OCI-LY7 (cell line): ENCODE results near the gene AMIGO1. TPM values are rescaled to one million over a fixed set of nuclear protein-coding genes. Genes with fewer than 3 reads are reported as not detected.

Experiments
- BruUV-seq: library from RNA; stranded (reverse); fragments of 400-500 nt; replicated peaks from 2 replicates; lab custom pipeline; 2021; lab: Mats Ljungman, UMichigan
- CTCF ChIA-PET: fragments of 300-600 bp; sonication (Branson Sonifier 250); formaldehyde crosslinking; loops from one replicate; lab custom pipeline; 2022; ENCODE audit warnings: antibody characterized with exemption; ENCODE audit not compliant: unreplicated experiment; lab: Charles Lee
- POLR2A ChIA-PET: fragments of 300-600 bp; sonication (Branson Sonifier 250); formaldehyde crosslinking; loops from one replicate; lab custom pipeline; 2022; ENCODE audit warnings: antibody characterized with exemption; lab: Charles Lee
- DNase-seq: peaks from one replicate; pipeline ENCODE4 v3.0.0-alpha.2; 2015; ENCODE audit warnings: low spot score
- H2AFZ ChIP-seq: fragments of 200-600 bp; sonication (generic), shearing (Covaris generic); 2 replicates; pipeline ENCODE4 v1.6.1; 2014; ENCODE audit warnings: mild to moderate bottlenecking, antibody characterized with exemption, low read length, moderate library complexity
- H3K27ac ChIP-seq: fragments of 200-600 bp; sonication (generic); 2 replicates; pipeline ENCODE4 v1.5.1; 2014; ENCODE audit warnings: mixed run types, low read depth, mild to moderate bottlenecking, moderate library complexity, low read length, inconsistent platforms; ENCODE audit not compliant: poor library complexity, severe bottlenecking
- H3K36me3 ChIP-seq: fragments of 200-600 bp; sonication (generic); 2 replicates; pipeline ENCODE4 v1.6.1; 2014; ENCODE audit warnings: mild to moderate bottlenecking, antibody characterized with exemption, low read length, moderate library complexity, mixed read lengths; ENCODE audit not compliant: insufficient read depth
- H3K4me1 ChIP-seq: fragments of 200-600 bp; sonication (generic); 2 replicates; pipeline ENCODE4 v1.5.1; 2014; ENCODE audit warnings: mild to moderate bottlenecking, low read length; ENCODE audit not compliant: insufficient read depth, poor library complexity, severe bottlenecking
- H3K4me2 ChIP-seq: fragments of 200-600 bp; sonication (generic); 2 replicates; pipeline ENCODE4 v1.6.1; 2014; ENCODE audit warnings: mild to moderate bottlenecking, low read length
- H3K4me3 ChIP-seq: fragments of 200-600 bp; sonication (generic); 2 replicates; pipeline ENCODE4 v1.5.1; 2014; ENCODE audit warnings: mild to moderate bottlenecking, low read depth, low read length; ENCODE audit not compliant: poor library complexity, severe bottlenecking
- H3K79me2 ChIP-seq: fragments of 200-600 bp; sonication (generic); 2 replicates; pipeline ENCODE4 v1.6.1; 2016; ENCODE audit warnings: low read depth, mild to moderate bottlenecking, low read length, moderate library complexity, mixed read lengths; ENCODE audit not compliant: insufficient read depth
- H3K9me2 ChIP-seq: fragments of 200-600 bp; sonication (generic); 2 replicates; pipeline ENCODE4 v1.6.1; 2016; ENCODE audit warnings: mild to moderate bottlenecking, low read length, mixed read lengths; ENCODE audit not compliant: insufficient read depth
- H3K9me3 ChIP-seq: fragments of 200-600 bp; sonication (generic); 2 replicates; pipeline ENCODE4 v1.6.1; 2014; ENCODE audit warnings: mild to moderate bottlenecking, mixed run types, low read length, mixed read lengths
- H4K20me1 ChIP-seq: fragments of 200-600 bp; sonication (generic); 2 replicates; pipeline ENCODE4 v1.6.1; 2014; ENCODE audit warnings: mild to moderate bottlenecking, antibody characterized with exemption, low read length, moderate library complexity, mixed read lengths; ENCODE audit not compliant: insufficient read depth
- CTCF ChIP-seq: fragments of 200-600 bp; sonication (generic); conservative IDR thresholded peaks from 2 replicates; pipeline ENCODE4 v1.5.1; 2014; ENCODE audit warnings: mild to moderate bottlenecking, antibody characterized with exemption, low read length, moderate library complexity, mixed read lengths
- EZH2phosphoT487 ChIP-seq: fragments of 200-600 bp; sonication (generic); IDR thresholded peaks from 2 replicates; pipeline ENCODE4 v1.6.1; 2018; ENCODE audit warnings: low read depth, borderline replicate concordance, mild to moderate bottlenecking, mixed run types, antibody characterized with exemption, low read length, moderate library complexity, mixed read lengths
- intact Hi-C: fragments of 100-400 bp; cut with micrococcal nuclease; formaldehyde crosslinking; loops from one replicate; pipeline ENCODE4 v1.10.0; 2022; ENCODE audit not compliant: unreplicated experiment
- total RNA-seq, 2 experiments: library from RNA; depleted of rRNA in 1 of 2; stranded (reverse); fragments of >200 nt in 1 of 2; shearing (Covaris generic) in 1 of 2; gene quantifications; 2 replicates each; pipeline ENCODE4 v1.2.3, GENCODE V29; 2014 to 2022

The AMIGO1 gene
- total RNA-seq, 2 experiments from 2014 or later: 0.15 to 0.16 TPM

- intact Hi-C loops: no loop called here
- ChIA-PET POLR2A (no interaction called here), CTCF (interaction anchor here (1.1 kb wide), 1 partner anchor 14 kb away, joined by 4 read pairs; the partner anchor contains the start of gene CYB561D1)
- Histone ChIP-seq H3K4me2 (no peak overlapping the region), H3K79me2 (no peaks in the 10 kb centered on the region), H3K9me3 (no peaks in the 10 kb centered on the region), H3K4me1 (peaks cover 3% of the 10 kb centered on the region), H3K36me3 (no peaks in the 10 kb centered on the region), H3K4me3 (no peak overlapping the region), H2AFZ (no peak overlapping the region), H4K20me1 (no peaks in the 10 kb centered on the region), H3K27ac (no peak overlapping the region), H3K9me2 (no peaks in the 10 kb centered on the region)
- no TSS peak for BruUV-seq
- no peak for DNase-seq
- no peak for TF ChIP-seq EZH2phosphoT487
- TF ChIP-seq CTCF: no peak
These were observed 1.3 kb downstream of the AMIGO1 start for GRCh38 chr1:109508001-109508872.

GRCh38 chr1:109504974-109505373 lies 4.6 kb downstream of the AMIGO1 start:
- Histone ChIP-seq H3K4me2 (no peak overlapping the region), H3K9me3 (no peaks in the 10 kb centered on the region), H3K36me3 (peaks cover 16% of the 10 kb centered on the region; the same call in 1 of the 2 replicates), H3K9me2 (no peaks in the 10 kb centered on the region), H4K20me1 (no peaks in the 10 kb centered on the region), H3K4me3 (no peak overlapping the region), H2AFZ (no peak overlapping the region), H3K79me2 (no peaks in the 10 kb centered on the region), H3K4me1 (peaks cover 2% of the 10 kb centered on the region), H3K27ac (no peak overlapping the region)
- POLR2A ChIA-PET: interaction anchor here (0.5 to 1.2 kb wide), 4 partner anchors 9 to 649 kb away, joined by 3 to 7 read pairs (median 4); no protein-coding TSS in a partner anchor
- no peak for DNase-seq
- intact Hi-C loops: no loop called here
- CTCF ChIA-PET: no interaction called here
- no TSS peak for BruUV-seq
- TF ChIP-seq CTCF (no peak), EZH2phosphoT487 (no peak)

- H2AFZ ChIP-seq: no peak overlapping the region
- no peak overlapping the region for H3K27ac ChIP-seq
- H3K9me3 ChIP-seq: no peaks in the 10 kb centered on the region
- H3K4me1 ChIP-seq: no peaks in the 10 kb centered on the region
- no peak for DNase-seq
- peaks cover 16% of the 10 kb centered on the region; the same call in 1 of the 2 replicates for H3K36me3 ChIP-seq
- H3K79me2 ChIP-seq: no peaks in the 10 kb centered on the region
- no TSS peak for BruUV-seq
- intact Hi-C loops: no loop called here
- no peaks in the 10 kb centered on the region for H4K20me1 ChIP-seq
- no peak overlapping the region for H3K4me2 ChIP-seq
- POLR2A ChIA-PET: no interaction called here
- CTCF ChIA-PET: no interaction called here
- TF ChIP-seq CTCF (no peak), EZH2phosphoT487 (no peak)
- H3K9me2 ChIP-seq: no peaks in the 10 kb centered on the region
- H3K4me3 ChIP-seq: no peak overlapping the region
These were observed 5.6 kb downstream of the AMIGO1 start for GRCh38 chr1:109503935-109504334.
